GM10248 (cell line): ENCODE data around the gene SMPX.

ENCODE experiments used
- CTCF ChIA-PET: fragments of 300-600 bp; sonication (Branson Sonifier 250); formaldehyde crosslinking; extraction: SDS; loops from one replicate; lab custom pipeline; 2021; ENCODE audit warnings: antibody characterized with exemption; lab: Yijun Ruan, JAX
- POLR2A ChIA-PET: fragments of 350-650 bp; sonication (Branson Sonifier 250); formaldehyde crosslinking; extraction: SDS; loops from one replicate; lab custom pipeline; 2020; ENCODE audit warnings: antibody characterized with exemption; lab: Yijun Ruan, JAX
- DNase-seq: peaks from one replicate; pipeline ENCODE4 v3.0.0; 2012; ENCODE audit errors: extremely low spot score
- CTCF ChIP-seq: IDR thresholded peaks from 2 replicates; pipeline ENCODE4 v1.5.1; 2012; ENCODE audit warnings: mild to moderate bottlenecking, low read depth; ENCODE audit errors: extremely low read depth, missing control alignments, control extremely low read depth

The SMPX gene

GRCh38 chrX:21770631-21771321 lies 12.9 kb upstream of the SMPX start:
- no peak for TF ChIP-seq CTCF
- DNase-seq: no peak
- CTCF ChIA-PET: no interaction called here
- POLR2A ChIA-PET: no interaction called here

GRCh38 chrX:21766101-21766500 lies 8.2 kb upstream of the SMPX start:
- TF ChIP-seq CTCF: no peak
- CTCF ChIA-PET: no interaction called here
- DNase-seq: no peak
- POLR2A ChIA-PET: no interaction called here

GRCh38 chrX:21764008-21764407 lies 6.1 kb upstream of the SMPX start:
- ChIA-PET CTCF (no interaction called here), POLR2A (no interaction called here)
- no peak for TF ChIP-seq CTCF

GRCh38 chrX:21758488-21758887 lies 572 bp upstream of the SMPX start:
- no peak for TF ChIP-seq CTCF
- ChIA-PET CTCF (interaction anchor here (1.2 to 2.3 kb wide), 2 partner anchors 9 to 12 kb away, joined by 5 to 6 read pairs; no protein-coding TSS in a partner anchor), POLR2A (no interaction called here)
- no peak for DNase-seq

More at GRCh38 chrX:21764008-21764407, 6.1 kb upstream of the SMPX start:
- no peak for DNase-seq

- no peak for TF ChIP-seq CTCF
- ChIA-PET POLR2A (no interaction called here), CTCF (interaction anchor here (1.2 to 2.3 kb wide), 2 partner anchors 10 kb away, joined by 4 to 5 read pairs; no protein-coding TSS in a partner anchor)
- no peak for DNase-seq
Observed at GRCh38 chrX:21756785-21757529, 959 bp downstream of the SMPX start.

- CTCF ChIA-PET: no interaction called here
- POLR2A ChIA-PET: no interaction called here
- no peak for DNase-seq
- no peak for TF ChIP-seq CTCF
Observed at GRCh38 chrX:21749924-21750323, 8.0 kb downstream of the SMPX start.
